Stimulated activated CD4-positive, alpha-beta T cell treated with anti-CD3 and anti-CD28 coated beads, Interleukin-15, amount 100 ng/mL, for 24 hours (primary cell): ENCODE measurements around the gene LOXHD1.

Experiments used
- DNase-seq: peaks from one replicate; pipeline ENCODE4 v3.0.0-alpha.2; 2020

Gene LOXHD1

DNA sequence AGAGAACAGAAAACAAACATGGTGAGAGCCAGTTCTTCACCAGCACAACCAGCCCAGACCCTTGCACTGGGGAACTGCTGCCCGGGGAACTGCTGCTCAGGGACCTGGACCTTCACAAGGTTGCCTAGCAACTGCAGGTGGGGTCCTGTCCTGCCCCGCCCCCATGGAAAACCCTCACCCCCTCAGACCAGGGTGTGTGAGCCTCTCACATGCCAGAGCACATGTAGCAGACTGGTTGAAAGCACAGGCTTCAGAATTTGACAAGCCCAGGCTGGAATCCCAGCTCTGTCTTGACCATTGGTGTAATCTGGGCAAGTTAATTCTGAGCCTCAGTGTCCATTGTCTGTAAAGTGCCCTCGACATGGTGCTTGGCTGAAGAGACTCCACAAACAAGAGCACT lies 118.6 kb downstream of the LOXHD1 start:
- no peak for DNase-seq

GRCh38 chr18:46536215-46536874 lies 120.7 kb downstream of the LOXHD1 start:
- DNase-seq = no peak

- DNase-seq = no peak
These were observed 125.5 kb downstream of the LOXHD1 start for GRCh38 chr18:46531482-46531881.

DNA sequence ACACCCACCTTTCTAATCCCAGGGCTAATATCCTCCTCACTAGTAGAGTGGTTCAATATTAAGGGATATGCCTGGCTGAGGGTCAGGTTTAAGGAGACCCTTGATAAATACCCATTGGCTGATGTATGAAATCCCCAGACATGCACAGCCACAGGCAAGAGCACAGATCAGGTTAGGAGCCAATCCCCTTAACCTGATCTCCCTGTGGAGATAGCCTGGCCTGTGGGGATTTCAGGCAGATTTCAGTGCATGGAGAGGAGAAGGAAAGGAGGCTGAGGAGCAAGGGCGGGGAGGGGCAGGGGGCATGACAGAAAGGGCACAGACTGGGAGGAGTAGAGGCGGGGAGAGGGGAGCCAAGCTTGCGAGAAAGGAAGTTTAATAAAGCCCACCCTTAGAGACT lies 129.0 kb downstream of the LOXHD1 start:
- DNase-seq = no peak

DNA sequence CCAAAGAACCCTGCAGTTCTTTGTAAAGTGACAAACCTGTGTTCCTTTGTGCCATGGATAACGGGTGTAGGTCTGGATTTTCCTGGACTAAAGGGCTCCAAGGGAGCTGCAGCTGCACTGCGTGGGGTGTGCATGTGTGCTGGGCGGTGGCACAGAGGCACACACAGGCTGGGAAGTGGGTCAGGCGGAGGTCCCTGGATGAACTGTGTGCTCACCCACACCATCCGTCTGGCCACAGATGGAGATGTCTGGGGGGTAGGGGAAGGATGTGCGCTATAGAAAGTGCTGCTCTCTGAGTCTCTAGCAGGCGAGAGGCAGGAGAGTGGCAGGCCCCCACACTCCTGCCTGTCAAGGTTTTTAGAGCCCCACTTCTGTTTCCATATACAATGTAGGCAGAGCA lies 137.2 kb downstream of the LOXHD1 start:
- no peak for DNase-seq

DNA sequence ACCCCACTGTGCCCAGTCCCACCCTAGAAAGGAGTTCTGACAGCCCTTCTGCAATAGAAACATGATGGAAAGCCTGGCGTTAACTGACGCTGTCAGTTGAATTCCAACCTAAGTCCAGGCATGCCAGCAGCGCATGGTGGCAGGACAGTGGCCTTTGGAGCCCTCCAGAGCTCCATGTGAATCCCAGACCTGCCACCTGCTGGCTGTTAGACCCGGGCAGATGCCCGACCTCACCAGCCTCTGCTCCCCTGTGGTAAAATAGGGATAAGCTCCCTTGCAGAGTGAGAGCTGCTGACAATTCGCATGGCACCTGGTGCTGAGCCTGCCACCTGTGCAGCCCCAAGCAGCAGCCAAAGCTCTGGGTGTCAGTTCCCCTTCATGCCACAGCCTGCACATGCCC lies 138.6 kb downstream of the LOXHD1 start:
- no peak for DNase-seq

DNA sequence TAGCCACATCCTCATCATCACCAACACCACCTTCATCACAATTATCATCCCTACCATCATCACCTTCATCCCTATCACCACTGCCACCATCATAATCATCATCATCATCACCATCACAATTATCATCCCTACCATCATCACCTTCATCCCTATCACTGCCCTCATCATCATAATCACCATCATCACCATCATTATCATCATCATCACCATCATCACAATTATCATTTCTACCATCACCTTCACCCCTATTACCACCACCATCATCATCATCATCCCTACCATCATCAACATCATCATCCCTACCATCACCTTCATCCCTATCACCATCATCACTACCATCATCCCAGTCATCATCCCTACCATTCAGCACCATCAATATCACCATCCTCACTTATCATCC lies 140.5 kb downstream of the LOXHD1 start:
- no peak for DNase-seq

DNA sequence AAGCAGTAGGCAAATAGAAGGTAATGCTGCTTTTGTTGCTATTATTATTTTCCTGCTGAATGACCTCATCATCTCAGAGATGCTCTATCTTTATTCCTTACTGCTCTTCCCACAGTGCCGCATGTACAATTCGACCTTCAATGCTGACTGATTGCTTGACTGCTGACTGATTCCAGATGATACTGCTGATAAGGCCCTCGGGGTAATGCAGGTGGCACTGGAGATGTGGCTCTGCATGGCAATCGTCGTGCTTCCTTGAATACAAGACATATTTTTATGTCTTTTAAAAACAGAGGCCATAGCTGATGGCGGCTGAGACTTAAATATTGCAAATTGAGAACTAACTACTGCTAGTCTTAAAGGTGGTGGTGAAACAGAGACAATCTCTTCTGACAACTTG lies 146.6 kb downstream of the LOXHD1 start:
- no peak for DNase-seq

DNA sequence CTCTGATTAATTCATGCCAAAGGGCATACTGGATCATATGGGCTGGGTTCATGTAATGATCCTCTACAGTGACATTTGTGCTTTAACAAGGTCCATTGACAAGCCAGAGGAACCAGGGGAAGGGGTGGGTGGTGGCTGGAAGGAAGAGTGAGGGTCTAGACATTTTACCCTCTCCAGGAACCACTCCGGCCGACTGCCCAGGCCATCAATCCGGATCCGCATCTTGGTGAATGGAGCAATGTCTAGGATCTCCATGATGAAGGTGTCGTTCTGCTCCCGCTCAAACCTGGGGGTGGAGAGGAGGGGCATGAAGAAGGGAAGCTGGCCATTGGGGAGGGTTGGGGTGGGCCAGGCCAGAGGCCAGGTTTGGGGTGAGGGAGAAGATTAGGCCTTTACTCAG lies 147.5 kb downstream of the LOXHD1 start:
- no peak for DNase-seq

- no peak for DNase-seq
These were observed 149.9 kb downstream of the LOXHD1 start for GRCh38 chr18:46506974-46507586.

DNA sequence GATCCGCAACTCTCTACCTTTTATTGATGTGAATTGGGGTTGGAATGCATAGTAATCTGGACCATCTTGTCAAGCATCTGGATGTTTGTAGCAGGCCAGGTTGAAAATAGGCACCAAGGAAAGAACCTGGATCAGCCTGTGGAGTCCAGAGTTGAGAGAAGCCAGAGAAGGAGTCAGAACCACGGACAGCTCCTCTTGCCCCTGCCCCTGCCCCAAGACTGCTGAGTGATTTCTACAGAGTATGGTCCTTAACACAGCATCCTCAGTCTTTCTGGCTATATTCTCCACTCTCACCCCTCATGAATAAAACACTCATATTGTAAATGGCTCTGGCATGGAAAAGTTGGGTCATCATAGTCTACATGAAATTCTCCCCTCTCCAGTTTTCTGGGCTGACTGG lies 154.6 kb downstream of the LOXHD1 start:
- DNase-seq = peak; percentile 5

DNA sequence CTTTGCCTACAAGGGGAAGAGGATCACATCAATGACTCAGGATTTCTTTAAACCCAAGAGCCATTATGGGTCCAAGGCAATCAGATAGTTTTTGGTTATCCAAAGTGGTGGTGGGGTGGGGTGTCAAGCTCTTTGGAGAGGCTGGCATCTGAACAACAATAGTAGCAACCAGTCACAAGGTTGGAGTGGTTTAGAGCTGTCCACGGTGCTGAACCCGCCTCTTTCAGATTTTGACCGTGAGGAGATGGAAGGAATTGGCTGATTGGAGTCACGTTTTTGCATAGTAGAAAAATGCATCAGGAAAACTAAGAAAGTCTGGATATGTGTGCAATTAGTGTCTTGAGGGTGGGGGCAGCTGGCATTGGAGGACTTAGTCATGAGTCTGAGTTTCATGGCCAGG lies 159.9 kb downstream of the LOXHD1 start:
- peak; percentile 38 for DNase-seq

GRCh38 chr18:46488471-46489213 lies 168.4 kb downstream of the LOXHD1 start:
- DNase-seq = no peak

- DNase-seq = no peak
These were observed 171.3 kb downstream of the LOXHD1 start for GRCh38 chr18:46485675-46486194.

GRCh38 chr18:46484971-46485370 lies 172.0 kb downstream of the LOXHD1 start:
- DNase-seq = no peak

GRCh38 chr18:46482831-46483230 lies 174.2 kb downstream of the LOXHD1 start:
- no peak for DNase-seq

GRCh38 chr18:46481847-46482245 lies 175.2 kb downstream of the LOXHD1 start:
- no peak for DNase-seq

DNA sequence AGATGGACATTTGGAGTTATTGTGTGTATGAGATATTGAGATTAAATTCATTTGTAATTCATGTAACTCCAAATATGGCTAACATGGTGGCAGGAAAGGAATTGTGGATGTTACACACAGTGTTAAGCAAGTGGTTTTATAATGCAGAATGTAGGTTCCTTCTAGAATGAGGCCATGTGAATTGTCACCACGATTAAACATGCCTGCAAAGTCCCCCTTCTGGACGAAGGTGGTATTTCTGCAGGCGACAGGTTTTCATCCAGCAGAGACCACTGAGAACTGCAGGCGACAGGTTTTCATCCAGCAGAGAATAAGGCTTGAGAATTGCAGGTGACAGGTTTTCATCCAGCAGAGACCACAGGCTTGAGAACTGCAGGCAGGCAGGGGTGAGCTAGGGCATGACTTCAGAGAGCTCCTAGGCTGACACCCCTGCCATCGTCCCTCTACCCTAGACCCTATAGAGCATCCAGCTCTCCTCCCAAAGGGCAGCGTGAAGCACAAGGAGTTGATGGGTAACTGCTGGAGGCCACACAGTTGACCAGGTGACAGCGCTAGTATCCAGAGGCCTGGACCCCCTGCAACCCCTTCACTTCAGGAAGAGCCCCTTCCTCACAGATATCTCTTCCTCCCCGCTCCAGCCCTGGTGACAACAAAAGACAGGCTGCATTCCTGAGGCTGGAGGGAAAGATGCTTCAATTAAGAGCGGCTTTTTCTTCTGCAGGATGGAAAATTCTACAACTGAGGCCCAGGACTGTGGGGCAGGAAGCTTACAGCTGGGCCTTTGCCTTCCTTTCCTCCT lies 175.8 kb downstream of the LOXHD1 start:
- peak; percentile 65 for DNase-seq

- DNase-seq = no peak
These were observed 176.8 kb downstream of the LOXHD1 start for GRCh38 chr18:46480226-46480625.

DNA sequence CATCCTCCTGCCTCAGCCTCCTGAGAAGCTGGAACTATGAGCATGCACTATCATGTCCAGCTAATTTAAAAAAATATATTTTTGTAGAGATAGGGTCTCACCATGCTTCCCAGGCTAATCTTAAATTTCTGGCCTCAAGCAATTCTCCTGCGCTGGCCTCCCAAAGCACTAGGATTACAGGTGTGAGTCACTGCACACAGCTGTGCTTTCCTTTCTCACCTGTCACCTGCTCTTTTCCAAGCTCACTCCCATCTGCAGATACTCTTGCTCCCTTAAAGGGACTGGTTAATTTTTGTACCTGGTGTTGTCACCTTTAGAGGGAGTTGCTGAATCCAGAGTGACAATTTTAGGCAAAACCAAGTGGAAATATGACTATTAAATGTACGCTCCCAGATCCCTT lies 178.2 kb downstream of the LOXHD1 start:
- DNase-seq = no peak

DNA sequence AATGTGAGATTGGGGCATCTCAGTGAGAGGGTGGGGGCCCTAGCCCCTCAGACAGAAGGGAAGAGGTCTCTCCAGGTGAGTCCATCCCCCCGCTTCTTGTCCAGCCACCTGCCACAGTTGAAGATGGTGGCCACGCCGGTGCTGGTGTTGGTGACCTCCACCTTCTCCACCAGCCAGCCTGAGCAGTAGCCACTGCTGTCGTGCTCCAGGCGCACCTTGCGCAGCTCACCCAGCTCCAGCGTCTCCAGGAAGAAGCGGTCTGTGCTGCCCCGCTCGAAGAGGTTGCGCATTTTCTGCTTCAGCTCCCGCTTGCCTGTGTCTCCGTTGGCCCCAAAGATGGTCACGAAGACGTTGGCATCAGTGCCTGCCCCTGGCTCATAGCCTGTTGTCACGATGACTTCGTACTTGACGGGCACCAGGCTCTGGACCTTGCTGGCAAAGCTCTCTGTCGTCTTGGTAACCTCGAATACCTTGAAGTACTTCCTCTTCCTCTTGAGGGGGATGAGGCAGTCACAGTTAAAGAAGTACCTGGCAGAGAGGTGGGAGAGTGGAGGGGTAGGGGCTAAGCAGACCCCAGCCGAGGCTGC lies 179.5 kb downstream of the LOXHD1 start:
- no peak for DNase-seq

DNA sequence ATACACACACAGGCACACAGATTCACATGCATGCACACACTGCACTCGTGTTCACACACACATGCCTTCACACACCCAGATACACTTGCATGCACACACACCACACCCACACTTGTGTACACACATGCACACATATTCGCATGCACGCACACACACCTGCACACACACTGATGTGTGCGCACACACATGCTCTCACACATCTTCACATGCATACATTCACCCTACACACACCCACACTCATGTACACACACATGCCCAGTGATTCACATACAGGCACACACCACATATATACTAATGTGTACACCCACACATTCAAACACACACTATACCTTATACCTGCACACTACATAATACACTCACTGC lies 181.6 kb downstream of the LOXHD1 start:
- DNase-seq = no peak
